Mesenchymal stem cell (in vitro differentiated cells and primary cell): ENCODE data around the gene PLET1.

ENCODE experiments used
- DNase-seq: peaks from one replicate; pipeline ENCODE4 v3.0.0-alpha.2; 2013
- H2AFZ ChIP-seq: one replicate; pipeline ENCODE4 v1.6.1; 2013; ENCODE audit warnings: low read depth, mild to moderate bottlenecking, control low read depth, inconsistent platforms, low read length, moderate library complexity
- H2AK5ac ChIP-seq: 2 replicates; pipeline ENCODE4 v1.6.1; 2013; ENCODE audit warnings: low read length, moderate library complexity, mild to moderate bottlenecking, inconsistent platforms; ENCODE audit not compliant: severe bottlenecking
- H2BK120ac ChIP-seq: one replicate; pipeline ENCODE4 v1.6.1; 2013; ENCODE audit warnings: low read depth, mild to moderate bottlenecking, inconsistent platforms, low read length, moderate library complexity
- H2BK12ac ChIP-seq, 2 experiments: one replicate each; pipeline ENCODE4 v1.6.1; 2013; ENCODE audit warnings: inconsistent platforms in 2 of 2, low read length in 2 of 2, mild to moderate bottlenecking in 2 of 2, moderate library complexity in 2 of 2, control low read depth in 1 of 2
- H2BK15ac ChIP-seq: one replicate; pipeline ENCODE4 v1.6.1; 2013; ENCODE audit warnings: mild to moderate bottlenecking, low read depth, inconsistent platforms; ENCODE audit not compliant: poor library complexity, severe bottlenecking
- H2BK5ac ChIP-seq: 2 replicates; pipeline ENCODE4 v1.6.1; 2013; ENCODE audit warnings: low read depth, mild to moderate bottlenecking, low read length, control low read depth, inconsistent platforms; ENCODE audit not compliant: poor library complexity, severe bottlenecking
- H3K14ac ChIP-seq, 2 experiments: one replicate each; pipeline ENCODE4 v1.6.1; 2013; ENCODE audit warnings: inconsistent platforms in 2 of 2, low read length in 2 of 2, control low read depth in 1 of 2, mild to moderate bottlenecking in 1 of 2, moderate library complexity in 1 of 2
- H3K18ac ChIP-seq, 2 experiments: one replicate each; pipeline ENCODE4 v1.6.1; 2013; ENCODE audit warnings: inconsistent platforms in 2 of 2, low read length in 2 of 2, control low read depth in 1 of 2, low read depth in 1 of 2, mild to moderate bottlenecking in 1 of 2
- H3K23ac ChIP-seq, 2 experiments: one replicate each; pipeline ENCODE4 v1.6.1; 2013; ENCODE audit warnings: inconsistent platforms in 2 of 2, low read length in 2 of 2, mild to moderate bottlenecking in 2 of 2, moderate library complexity in 2 of 2, control low read depth in 1 of 2
- H3K27ac ChIP-seq: 2 replicates; pipeline ENCODE4 v1.5.1; 2013; ENCODE audit warnings: mild to moderate bottlenecking, moderate library complexity, low read length, control low read depth, inconsistent platforms; ENCODE audit not compliant: poor library complexity, severe bottlenecking
- H3K27me3 ChIP-seq, 2 experiments: 2 replicates each; pipeline versions ENCODE4 v1.6.1 to v1.7.0; 2013; ENCODE audit warnings: low read length in 2 of 2, mild to moderate bottlenecking in 2 of 2, moderate library complexity in 2 of 2, control low read depth in 1 of 2, inconsistent platforms in 1 of 2; ENCODE audit not compliant: control insufficient read depth in 1 of 2, insufficient read depth in 1 of 2
- H3K36me3 ChIP-seq, 2 experiments: 2 replicates each; pipeline versions ENCODE4 v1.6.1 to v1.7.0; 2013; ENCODE audit warnings: low read length in 2 of 2, control low read depth in 1 of 2, inconsistent platforms in 1 of 2, low read depth in 1 of 2, mild to moderate bottlenecking in 1 of 2; ENCODE audit not compliant: insufficient read depth in 2 of 2, control insufficient read depth in 1 of 2
- H3K4ac ChIP-seq, 2 experiments: one replicate each; pipeline ENCODE4 v1.6.1; 2013; ENCODE audit warnings: inconsistent platforms in 2 of 2, low read length in 2 of 2, mild to moderate bottlenecking in 2 of 2, moderate library complexity in 2 of 2, control low read depth in 1 of 2, low read depth in 1 of 2
- H3K4me1 ChIP-seq: 2 replicates; pipeline ENCODE4 v1.6.1; 2013; ENCODE audit warnings: low read depth, low read length, control low read depth; ENCODE audit not compliant: control insufficient read depth, insufficient read depth
- H3K4me2 ChIP-seq: 2 replicates; pipeline ENCODE4 v1.6.1; 2013; ENCODE audit warnings: low read length, mild to moderate bottlenecking, inconsistent platforms; ENCODE audit not compliant: poor library complexity, severe bottlenecking
- H3K4me3 ChIP-seq, 2 experiments: 2 replicates each; pipeline versions ENCODE4 v1.5.1 to v1.7.0; 2013; ENCODE audit warnings: low read length in 2 of 2, mild to moderate bottlenecking in 2 of 2, control low read depth in 1 of 2, low read depth in 1 of 2; ENCODE audit not compliant: insufficient read depth in 1 of 2
- H3K79me1 ChIP-seq: replicated peaks from 2 replicates; pipeline ENCODE4 v1.6.1; 2013; ENCODE audit warnings: mild to moderate bottlenecking, control low read depth, low read length, inconsistent platforms; ENCODE audit not compliant: poor library complexity, severe bottlenecking
- H3K9ac ChIP-seq: 2 replicates; pipeline ENCODE4 v1.7.0; 2013; ENCODE audit warnings: mild to moderate bottlenecking, low read length, moderate library complexity
- H3K9me3 ChIP-seq: 2 replicates; pipeline ENCODE4 v1.7.0; 2013; ENCODE audit warnings: mild to moderate bottlenecking, low read length; ENCODE audit not compliant: control insufficient read depth
- H4K8ac ChIP-seq: one replicate; pipeline ENCODE4 v1.6.1; 2013; ENCODE audit warnings: inconsistent platforms, mild to moderate bottlenecking, low read length, moderate library complexity
- H4K91ac ChIP-seq: one replicate; pipeline ENCODE4 v1.6.1; 2013; ENCODE audit warnings: mild to moderate bottlenecking, low read length, inconsistent platforms
- WGBS: methylation state at CpG from one replicate; pipeline ENCODE4 v1.1.7; 2013; ENCODE audit warnings: mixed read lengths; 5-methylcytosine and 5-hydroxymethylcytosine counted together

The PLET1 gene

DNA sequence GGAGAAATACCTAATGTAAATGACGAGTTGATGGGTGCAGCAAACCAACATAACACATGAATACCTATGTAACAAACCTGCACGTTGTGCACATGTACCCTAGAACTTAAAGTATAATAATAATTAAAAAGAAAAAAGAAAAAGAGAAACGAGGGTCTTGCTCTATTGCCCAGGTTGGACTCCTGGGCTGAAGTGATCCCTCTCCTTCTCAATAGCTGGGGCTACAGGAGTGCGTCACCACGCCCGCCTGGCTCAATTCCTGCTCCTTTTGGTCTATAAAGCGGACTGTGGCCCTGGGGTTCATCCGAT lies 35.0 kb downstream of the PLET1 start:
- H3K4me1 ChIP-seq = peaks cover 6% of the 10 kb centered on the region
- peak overlapping the region; percentile 82 to 100 for H3K18ac ChIP-seq
- H2BK15ac ChIP-seq = peak overlapping the region; percentile 98
- H2BK120ac ChIP-seq = peak overlapping the region; percentile 37
- peak overlapping the region; percentile 74 for H3K27ac ChIP-seq
- no peak overlapping the region for H2AK5ac ChIP-seq
- H3K4me3 ChIP-seq = peak overlapping the region; percentile 98 to 99
- no peak overlapping the region for H2BK5ac ChIP-seq
- WGBS = 29% methylated on average over 6 of the region's 8 CpGs
- H3K4ac ChIP-seq = peak overlapping the region; percentile 72 to 95
- H3K9me3 ChIP-seq = no peaks in the 10 kb centered on the region
- peak overlapping the region; percentile 64 for H3K4me2 ChIP-seq
- DNase-seq = no peak
- peak overlapping the region; percentile 99 for H2AFZ ChIP-seq
- H3K9ac ChIP-seq = peak overlapping the region; percentile 99
- H4K8ac ChIP-seq = peak overlapping the region; percentile 94
- H3K79me1 ChIP-seq = peaks cover 4% of the 10 kb centered on the region
- no peaks in the 10 kb centered on the region for H3K27me3 ChIP-seq
- peak overlapping the region; percentile 99 for H4K91ac ChIP-seq
- no peak overlapping the region for H3K23ac ChIP-seq
- H3K14ac ChIP-seq = peak overlapping the region in 1 of 2 experiments; percentile 68
- no peak overlapping the region for H2BK12ac ChIP-seq
- peaks cover 0 to 23% of the 10 kb centered on the region in 2 experiments for H3K36me3 ChIP-seq

DNA sequence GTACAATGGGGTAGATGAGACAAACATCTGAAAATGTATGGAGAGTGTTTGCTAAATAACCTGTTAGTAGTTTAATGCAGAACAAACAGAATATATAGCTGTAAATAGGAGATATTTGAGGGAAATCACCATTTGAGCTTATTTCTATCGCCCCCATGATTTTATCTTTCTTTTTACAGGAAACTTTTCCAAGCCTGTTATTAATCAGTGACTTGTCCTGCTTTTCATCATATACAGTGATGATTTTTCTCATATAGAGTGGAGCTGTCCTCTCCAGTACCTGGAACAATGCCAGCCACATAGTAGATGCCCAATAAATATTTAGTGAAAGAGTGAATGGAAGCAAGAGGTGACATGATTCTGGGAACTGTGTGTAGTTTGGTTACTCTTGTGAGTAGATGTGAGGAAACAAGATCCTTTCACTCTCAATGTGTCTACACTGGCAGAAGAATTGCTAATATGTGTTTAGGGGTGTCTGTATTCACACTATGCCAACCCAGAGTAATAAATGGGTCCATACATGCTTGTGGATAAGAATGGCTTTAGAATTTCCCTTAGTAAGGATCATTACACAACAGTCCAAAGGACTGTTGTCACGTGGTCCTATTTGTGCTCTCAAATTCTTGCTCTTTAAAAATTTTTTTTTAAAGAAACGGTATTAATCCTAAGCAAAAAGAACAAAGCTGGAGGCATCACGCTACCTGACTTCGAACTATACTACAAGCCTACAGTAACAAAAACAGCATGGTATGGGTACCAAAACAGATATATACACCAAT lies 36.7 kb downstream of the PLET1 start:
- Histone ChIP-seq H3K27me3 (no peaks in the 10 kb centered on the region), H3K36me3 (peaks cover 0 to 6% of the 10 kb centered on the region in 2 experiments), H3K4me1 (peaks cover 6% of the 10 kb centered on the region), H2AFZ (no peak overlapping the region), H3K27ac (no peak overlapping the region), H4K91ac (no peak overlapping the region), H3K4me3 (no peak overlapping the region), H3K4me2 (no peak overlapping the region), H3K18ac (no peak overlapping the region), H3K9me3 (no peaks in the 10 kb centered on the region), H2BK5ac (no peak overlapping the region), H3K79me1 (peaks cover 2% of the 10 kb centered on the region), H3K4ac (no peak overlapping the region), H4K8ac (no peak overlapping the region), H2BK120ac (no peak overlapping the region), H3K9ac (no peak overlapping the region), H2AK5ac (no peak overlapping the region), H3K23ac (no peak overlapping the region), H2BK12ac (no peak overlapping the region), H3K14ac (no peak overlapping the region), H2BK15ac (no peak overlapping the region)
- DNase-seq = no peak
- 91% methylated on average over 4 of the region's 5 CpGs for WGBS

DNA sequence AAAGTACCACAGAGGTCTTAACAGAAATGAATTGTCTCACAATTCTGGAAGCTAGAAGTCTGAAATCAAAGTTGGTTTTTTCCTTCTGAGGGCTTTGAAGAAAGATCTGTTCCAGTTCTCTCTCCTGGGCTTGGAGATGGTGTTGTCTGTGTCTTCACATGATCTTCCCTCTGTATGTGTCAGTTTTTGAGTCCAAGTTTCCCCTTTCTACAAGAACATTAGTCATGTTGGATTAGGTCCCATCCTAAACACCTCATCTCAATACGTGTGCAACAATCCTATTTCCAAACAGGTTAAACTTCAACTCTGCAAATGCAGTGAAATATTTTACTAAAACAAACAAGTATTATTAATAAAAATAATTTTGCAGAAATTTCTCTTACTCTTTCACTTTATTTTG lies 37.5 kb downstream of the PLET1 start:
- H4K91ac ChIP-seq = no peak overlapping the region
- no peak for DNase-seq
- H3K9me3 ChIP-seq = no peaks in the 10 kb centered on the region
- no CpG with 5 or more reads among the region's 1 CpG for WGBS
- H3K23ac ChIP-seq = no peak overlapping the region
- no peak overlapping the region for H2BK120ac ChIP-seq
- no peak overlapping the region for H2AFZ ChIP-seq
- H3K14ac ChIP-seq = no peak overlapping the region
- H3K27ac ChIP-seq = no peak overlapping the region
- H3K79me1 ChIP-seq = peaks cover 2% of the 10 kb centered on the region
- peak overlapping the region; percentile 6 for H3K9ac ChIP-seq
- no peak overlapping the region for H4K8ac ChIP-seq
- H2AK5ac ChIP-seq = no peak overlapping the region
- no peak overlapping the region for H2BK5ac ChIP-seq
- no peak overlapping the region for H3K4me3 ChIP-seq
- no peak overlapping the region for H2BK12ac ChIP-seq
- H3K36me3 ChIP-seq = no peaks in the 10 kb centered on the region
- H2BK15ac ChIP-seq = no peak overlapping the region
- H3K4ac ChIP-seq = no peak overlapping the region
- peaks cover 6% of the 10 kb centered on the region for H3K4me1 ChIP-seq
- H3K27me3 ChIP-seq = no peaks in the 10 kb centered on the region
- H3K4me2 ChIP-seq = no peak overlapping the region
- H3K18ac ChIP-seq = no peak overlapping the region

DNA sequence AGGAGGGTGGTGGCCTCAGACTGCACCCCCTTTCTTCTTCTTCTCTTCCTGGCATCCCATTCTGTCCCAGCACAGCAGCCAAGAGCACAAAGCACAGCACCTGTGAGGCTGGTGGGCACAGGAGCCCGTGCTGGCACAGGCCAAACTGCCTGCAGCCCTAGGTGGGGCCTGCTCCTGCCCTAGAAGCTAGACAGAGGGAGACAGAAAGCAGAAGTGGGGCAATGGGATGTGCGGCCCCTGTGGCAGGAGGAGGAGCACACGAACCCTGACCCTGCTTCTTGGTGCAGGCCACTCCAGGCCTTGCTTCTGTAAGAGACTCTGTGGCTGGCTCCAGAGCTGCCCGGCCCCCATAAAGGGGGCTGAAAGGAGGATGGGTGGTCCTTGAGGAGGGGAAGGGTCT lies 38.4 kb downstream of the PLET1 start:
- Histone ChIP-seq H4K91ac (no peak overlapping the region), H3K4ac (no peak overlapping the region), H3K9ac (no peak overlapping the region), H3K79me1 (no peaks in the 10 kb centered on the region), H3K27me3 (no peaks in the 10 kb centered on the region), H3K27ac (no peak overlapping the region), H2BK120ac (no peak overlapping the region), H3K14ac (peak overlapping the region in 1 of 2 experiments; percentile 4), H4K8ac (no peak overlapping the region), H2AK5ac (no peak overlapping the region), H2BK12ac (peak overlapping the region in 1 of 2 experiments; percentile 80), H3K4me3 (no peak overlapping the region), H3K4me1 (peaks cover 3% of the 10 kb centered on the region), H2BK15ac (no peak overlapping the region), H3K4me2 (no peak overlapping the region), H2BK5ac (no peak overlapping the region), H2AFZ (no peak overlapping the region), H3K9me3 (no peaks in the 10 kb centered on the region), H3K36me3 (no peaks in the 10 kb centered on the region), H3K18ac (no peak overlapping the region), H3K23ac (no peak overlapping the region)
- no peak for DNase-seq
- WGBS = 73% methylated on average over 4 of the region's 4 CpGs
